ENCODE data around the gene ATP5F1E. TPM values are rescaled to one million over a fixed set of nuclear protein-coding genes. Genes with fewer than 3 reads are reported as not detected.

ATP5F1E gene
- total RNA-seq, 1 donor from 2014 or later = 60.1 TPM

Other genes starting within 250 kb of the ATP5F1E start
- 1.6 TPM for gene GNAS-AS1, start 181.4 kb downstream of the ATP5F1E start, total RNA-seq
- 801 TPM for gene GNAS, start 179.6 kb downstream of the ATP5F1E start, total RNA-seq
- 55.2 TPM for gene NELFCD, start 51.1 kb downstream of the ATP5F1E start, total RNA-seq
- gene CTSZ, start 25.1 kb downstream of the ATP5F1E start, total RNA-seq = 101 TPM
- 0.09 TPM for gene TUBB1, start 12.9 kb downstream of the ATP5F1E start, total RNA-seq
- gene PRELID3B, start 10.5 kb upstream of the ATP5F1E start, total RNA-seq = 35.0 TPM
- gene ZNF831, start 131.5 kb upstream of the ATP5F1E start, total RNA-seq = 1.4 TPM